Coronary artery (tissue), 2 donors: Measurements from ENCODE around the gene EYA2.
A peak's percentile ranks its signal among the peaks of the same experiment; 100 is the strongest.

Experiments used
- DNase-seq: peaks from one replicate; pipeline ENCODE4 v3.0.0-alpha.2; 2017; ENCODE audit warnings: low spot score
- H3K27ac ChIP-seq, 2 donors: fragments of 200-600 bp; sonication (generic); one replicate each; pipeline ENCODE4 v1.5.1; 2016 to 2019
- H3K4me3 ChIP-seq: fragments of 200-600 bp; sonication (generic); 2 replicates; pipeline ENCODE4 v1.5.1; 2016; ENCODE audit warnings: mild to moderate bottlenecking, moderate library complexity
- CTCF ChIP-seq: fragments of 200-600 bp; sonication (generic); IDR thresholded peaks from one replicate; pipeline ENCODE4 v1.5.1; 2019; ENCODE audit warnings: antibody characterized with exemption

The EYA2 gene

GRCh38 chr20:47122560-47122959, 227.9 kb downstream of the EYA2 start:
- Histone ChIP-seq H3K27ac (no peak overlapping the region), H3K4me3 (no peak overlapping the region)
- no peak for TF ChIP-seq CTCF
- DNase-seq, result no peak

- Histone ChIP-seq H3K4me3 (no peak overlapping the region), H3K27ac (peak overlapping the region; percentile 51 to 88)
- no peak for DNase-seq
- TF ChIP-seq CTCF, result no peak
These were observed 229.6 kb downstream of the EYA2 start for GRCh38 chr20:47124181-47124717.

GRCh38 chr20:47125508-47125757, 230.8 kb downstream of the EYA2 start:
- no peak for TF ChIP-seq CTCF
- DNase-seq, result no peak
- peak overlapping the region in 1 of 2 donors; percentile 48 for H3K27ac ChIP-seq
- H3K4me3 ChIP-seq, result no peak overlapping the region

- no peak for DNase-seq
- Histone ChIP-seq H3K4me3 (no peak overlapping the region), H3K27ac (peak overlapping the region in 1 of 2 donors; percentile 48)
- TF ChIP-seq CTCF, result no peak
These were observed 231.3 kb downstream of the EYA2 start for GRCh38 chr20:47125758-47126591.

GRCh38 chr20:47126709-47127108, 232.1 kb downstream of the EYA2 start:
- no peak for TF ChIP-seq CTCF
- no peak for DNase-seq
- H3K27ac ChIP-seq, result no peak overlapping the region
- H3K4me3 ChIP-seq, result no peak overlapping the region

GRCh38 chr20:47127546-47127945, 232.9 kb downstream of the EYA2 start:
- TF ChIP-seq CTCF, result no peak
- no peak overlapping the region for H3K4me3 ChIP-seq
- no peak for DNase-seq
- no peak overlapping the region for H3K27ac ChIP-seq

GRCh38 chr20:47127999-47128398, 233.4 kb downstream of the EYA2 start:
- Histone ChIP-seq H3K4me3 (no peak overlapping the region), H3K27ac (no peak overlapping the region)
- TF ChIP-seq CTCF, result no peak
- no peak for DNase-seq
